MCF 10A (cell line): ENCODE results near the gene NFYC. TPM values are rescaled to one million over a fixed set of nuclear protein-coding genes. Genes with fewer than 3 reads are reported as not detected.

Source experiments
- BruUV-seq: library from RNA; stranded (reverse); fragments of 400-500 nt; replicated peaks from 2 replicates; lab custom pipeline; 2021; lab: Mats Ljungman, UMichigan
- CTCF ChIA-PET: fragments of 300-600 bp; sonication (Branson Sonifier 250); formaldehyde crosslinking; extraction: SDS; loops from one replicate; lab custom pipeline; 2021; ENCODE audit warnings: antibody characterized with exemption, inconsistent platforms; lab: Yijun Ruan, JAX
- POLR2A ChIA-PET: fragments of 300-600, 350-650 bp; sonication (Branson Sonifier 250); formaldehyde crosslinking; extraction: SDS; loops from one replicate; lab custom pipeline; 2020; ENCODE audit warnings: antibody characterized with exemption, inconsistent platforms; lab: Yijun Ruan, JAX
- DNase-seq: peaks from one replicate; pipeline ENCODE4 v3.0.0-alpha.2; 2018; ENCODE audit not compliant: unreplicated experiment
- H3K27ac Mint-ChIP-seq: one replicate; pipeline ENCODE4 v1.8.0; 2022; ENCODE audit warnings: mild to moderate bottlenecking, low read depth, mixed read lengths; ENCODE audit not compliant: unreplicated experiment
- H3K27me3 Mint-ChIP-seq: one replicate; pipeline ENCODE4 v1.8.0; 2022; ENCODE audit warnings: mixed read lengths; ENCODE audit not compliant: insufficient read depth, unreplicated experiment
- H3K36me3 Mint-ChIP-seq: one replicate; pipeline ENCODE4 v1.8.0; 2022; ENCODE audit warnings: mild to moderate bottlenecking, moderate library complexity, mixed read lengths; ENCODE audit not compliant: insufficient read depth, unreplicated experiment
- H3K4me1 Mint-ChIP-seq: one replicate; pipeline ENCODE4 v1.8.0; 2022; ENCODE audit warnings: mixed read lengths; ENCODE audit not compliant: insufficient read depth, unreplicated experiment
- H3K4me3 Mint-ChIP-seq: one replicate; pipeline ENCODE4 v1.8.0; 2022; ENCODE audit warnings: mild to moderate bottlenecking, moderate library complexity, mixed read lengths; ENCODE audit not compliant: unreplicated experiment
- H3K9me3 Mint-ChIP-seq: one replicate; pipeline ENCODE4 v1.8.0; 2022; ENCODE audit warnings: mixed read lengths; ENCODE audit not compliant: unreplicated experiment
- intact Hi-C: fragments of 100-400 bp; cut with micrococcal nuclease; formaldehyde crosslinking; loops from 2 replicates; pipeline ENCODE4 v1.14.1; 2022
- total RNA-seq: library from RNA; stranded (reverse); gene quantifications from 2 replicates; pipeline ENCODE4 v1.2.3, GENCODE V29; 2022
- TF ChIP-seq, protein P1 (sequence below): fragments of 200-600 bp; IDR thresholded peaks from one replicate; pipeline ENCODE4 v1.8.0; 2022; ENCODE audit warnings: antibody characterized with exemption, mild to moderate bottlenecking; ENCODE audit not compliant: unreplicated experiment

Gene NFYC
- total RNA-seq, 1 experiment from 2014 or later = 69.6 TPM

DNA sequence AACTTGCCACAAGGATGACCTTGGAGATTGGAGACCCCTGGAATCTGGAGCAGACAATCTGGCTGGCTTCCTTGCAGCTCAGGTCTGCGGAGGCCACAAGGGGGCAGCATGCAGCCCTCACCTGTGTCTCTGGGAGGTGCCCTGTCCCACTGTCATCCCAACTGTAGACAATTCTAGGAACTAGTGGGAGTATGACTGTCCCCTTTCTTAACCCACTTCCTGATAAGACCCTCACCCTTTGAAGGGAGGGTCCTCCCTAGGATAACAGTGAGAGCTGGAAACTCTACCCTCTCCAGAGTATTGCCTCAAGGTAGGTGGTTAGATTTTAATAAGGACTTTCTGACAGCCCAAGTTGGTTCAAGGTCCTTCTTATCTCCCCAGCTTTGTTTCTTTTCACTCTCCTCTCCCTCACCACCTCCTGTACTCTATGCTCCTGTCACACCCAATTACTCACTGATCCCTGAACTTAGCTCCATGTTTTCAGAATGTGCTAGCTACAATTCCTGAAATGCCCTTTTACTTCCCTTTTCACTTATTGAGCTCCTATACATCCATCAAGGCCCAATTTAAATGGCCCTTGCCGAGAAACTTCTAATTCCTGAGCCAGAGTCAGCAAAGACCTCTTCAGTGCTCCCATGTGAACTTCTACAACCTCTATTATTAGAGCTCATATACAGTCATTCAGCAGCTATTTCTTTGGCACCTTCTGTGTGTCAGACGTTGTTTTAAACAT lies 82.9 kb downstream of the NFYC start:
- ChIA-PET CTCF (interaction anchor here (0.6 to 5.3 kb wide), 28 partner anchors 8 to 187 kb away, joined by 3 to 47 read pairs (median 4); partner anchors contain the start of gene NFYC), POLR2A (interaction anchor here (0.6 to 1.5 kb wide), 9 partner anchors 10 to 178 kb away, joined by 3 to 6 read pairs (median 4); partner anchors contain the start of gene NFYC)
- no TSS peak for BruUV-seq
- no peak overlapping the region for H3K27ac Mint-ChIP-seq
- peaks cover 6% of the 10 kb centered on the region for H3K4me1 Mint-ChIP-seq
- DNase-seq = peak; percentile 52
- TF ChIP-seq, protein P1, sequence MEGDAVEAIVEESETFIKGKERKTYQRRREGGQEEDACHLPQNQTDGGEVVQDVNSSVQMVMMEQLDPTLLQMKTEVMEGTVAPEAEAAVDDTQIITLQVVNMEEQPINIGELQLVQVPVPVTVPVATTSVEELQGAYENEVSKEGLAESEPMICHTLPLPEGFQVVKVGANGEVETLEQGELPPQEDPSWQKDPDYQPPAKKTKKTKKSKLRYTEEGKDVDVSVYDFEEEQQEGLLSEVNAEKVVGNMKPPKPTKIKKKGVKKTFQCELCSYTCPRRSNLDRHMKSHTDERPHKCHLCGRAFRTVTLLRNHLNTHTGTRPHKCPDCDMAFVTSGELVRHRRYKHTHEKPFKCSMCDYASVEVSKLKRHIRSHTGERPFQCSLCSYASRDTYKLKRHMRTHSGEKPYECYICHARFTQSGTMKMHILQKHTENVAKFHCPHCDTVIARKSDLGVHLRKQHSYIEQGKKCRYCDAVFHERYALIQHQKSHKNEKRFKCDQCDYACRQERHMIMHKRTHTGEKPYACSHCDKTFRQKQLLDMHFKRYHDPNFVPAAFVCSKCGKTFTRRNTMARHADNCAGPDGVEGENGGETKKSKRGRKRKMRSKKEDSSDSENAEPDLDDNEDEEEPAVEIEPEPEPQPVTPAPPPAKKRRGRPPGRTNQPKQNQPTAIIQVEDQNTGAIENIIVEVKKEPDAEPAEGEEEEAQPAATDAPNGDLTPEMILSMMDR = peak; percentile 79
- H3K9me3 Mint-ChIP-seq = no peaks in the 10 kb centered on the region
- intact Hi-C loops = loop anchor here (1.0 to 2.0 kb wide), 2 partner anchors 76 to 178 kb away; no protein-coding TSS in a partner anchor
- peaks cover 54% of the 10 kb centered on the region for H3K36me3 Mint-ChIP-seq
- H3K4me3 Mint-ChIP-seq = no peak overlapping the region
- H3K27me3 Mint-ChIP-seq = no peaks in the 10 kb centered on the region

DNA sequence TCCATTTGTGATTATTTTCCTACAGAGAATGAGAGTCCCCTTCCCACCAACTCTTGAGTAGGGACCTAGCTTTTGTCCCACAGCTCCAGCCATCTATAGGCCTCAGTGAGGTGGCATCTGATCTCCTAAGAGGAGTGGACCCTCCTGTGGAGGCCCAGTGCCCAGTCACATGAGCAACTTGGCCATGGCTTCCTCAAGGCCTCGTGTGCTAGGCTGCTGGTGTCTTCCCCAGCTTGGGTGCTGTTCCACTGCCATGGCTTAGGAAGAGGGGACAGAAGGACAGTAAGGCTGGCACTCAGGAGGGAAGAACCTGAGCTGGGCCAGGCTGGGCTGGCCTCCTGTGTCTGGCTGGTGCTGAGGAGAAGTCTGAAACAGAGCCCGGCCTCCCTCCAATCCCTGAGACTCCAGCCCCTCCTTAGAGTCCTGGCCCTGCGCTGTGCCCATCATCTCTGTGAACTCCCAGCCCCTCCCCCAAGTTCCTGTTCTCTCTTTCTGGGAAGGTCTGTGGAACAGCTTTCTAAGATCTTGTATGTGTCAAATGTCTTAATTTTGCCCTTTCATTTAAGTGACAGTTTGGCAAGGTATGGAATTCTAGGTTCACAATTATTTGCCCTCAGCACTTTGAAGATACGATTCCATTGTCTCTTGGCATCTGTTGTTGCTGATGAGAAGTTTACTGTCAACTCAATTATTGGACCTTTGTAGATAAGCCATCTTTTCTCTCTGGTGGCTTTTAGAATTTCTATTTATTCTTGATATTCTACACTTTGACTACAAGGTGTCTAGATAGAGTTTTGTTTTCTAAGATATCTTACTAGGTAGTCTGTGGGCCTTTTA lies 85.0 kb downstream of the NFYC start:
- POLR2A ChIA-PET = interaction anchor here (1.2 to 1.7 kb wide), 2 partner anchors 9 to 245 kb away, joined by 3 to 4 read pairs; partner anchors contain the start of gene ZNF684
- peaks cover 6% of the 10 kb centered on the region for H3K4me1 Mint-ChIP-seq
- no peaks in the 10 kb centered on the region for H3K9me3 Mint-ChIP-seq
- CTCF ChIA-PET = interaction anchor here (0.6 to 1.1 kb wide), 3 partner anchors 21 to 77 kb away, joined by 3 to 5 read pairs (median 4); no protein-coding TSS in a partner anchor
- H3K36me3 Mint-ChIP-seq = peaks cover 43% of the 10 kb centered on the region
- intact Hi-C loops = no loop called here
- BruUV-seq = no TSS peak
- H3K27ac Mint-ChIP-seq = no peak overlapping the region
- H3K27me3 Mint-ChIP-seq = no peaks in the 10 kb centered on the region
- DNase-seq = no peak
- TF ChIP-seq, protein P1 = no peak
- no peak overlapping the region for H3K4me3 Mint-ChIP-seq

DNA sequence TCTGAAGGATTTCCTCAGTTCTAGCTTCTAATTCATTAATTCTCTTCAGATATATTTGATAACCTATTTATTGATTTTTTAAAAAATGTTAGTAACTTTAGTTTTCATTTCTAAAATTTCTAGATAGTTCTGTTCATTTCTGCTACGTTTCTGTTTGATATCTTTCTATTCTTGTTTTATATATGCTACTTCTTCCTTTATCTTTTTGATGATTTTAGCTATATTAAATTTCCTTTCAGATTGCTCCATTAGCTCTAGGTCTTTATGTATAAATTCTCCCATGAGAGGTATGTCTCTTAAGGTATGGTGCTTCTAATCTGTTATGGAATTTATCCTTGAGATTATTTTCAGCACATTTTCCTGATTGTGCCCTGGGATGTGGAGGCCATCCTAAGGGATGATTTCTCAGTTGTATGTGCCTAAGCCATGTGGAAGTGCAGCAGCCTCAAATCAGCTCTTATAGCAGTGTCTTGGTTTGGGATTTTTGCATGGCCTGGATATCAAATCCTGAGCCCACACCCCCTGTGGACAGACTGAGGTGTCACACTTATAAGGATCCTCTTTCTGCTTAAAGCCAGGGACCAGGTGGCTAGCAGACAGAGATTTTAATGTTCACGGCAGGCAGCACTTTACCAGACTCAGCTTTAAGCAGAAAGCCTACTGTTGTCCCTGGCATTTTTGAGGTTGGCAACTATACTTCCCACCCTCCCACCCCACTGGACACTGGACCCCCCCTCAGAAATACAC lies 85.9 kb downstream of the NFYC start:
- Mint-ChIP-seq H3K36me3 (peaks cover 35% of the 10 kb centered on the region), H3K27me3 (no peaks in the 10 kb centered on the region), H3K4me1 (peaks cover 6% of the 10 kb centered on the region), H3K9me3 (no peaks in the 10 kb centered on the region), H3K27ac (no peak overlapping the region), H3K4me3 (no peak overlapping the region)
- POLR2A ChIA-PET = interaction anchor here (1.5 to 1.7 kb wide), 2 partner anchors 12 to 246 kb away, joined by 3 read pairs; partner anchors contain the start of gene ZNF684
- TF ChIP-seq, protein P1 = no peak
- intact Hi-C loops = no loop called here
- DNase-seq = no peak
- CTCF ChIA-PET = interaction anchor here (0.6 to 0.9 kb wide), 3 partner anchors 33 to 173 kb away, joined by 3 read pairs; no protein-coding TSS in a partner anchor
- BruUV-seq = no TSS peak
